ENCODE measurements around the gene ST8SIA6.
A peak's percentile ranks its signal among the peaks of the same experiment; 100 is the strongest.

The ST8SIA6 gene

DNA sequence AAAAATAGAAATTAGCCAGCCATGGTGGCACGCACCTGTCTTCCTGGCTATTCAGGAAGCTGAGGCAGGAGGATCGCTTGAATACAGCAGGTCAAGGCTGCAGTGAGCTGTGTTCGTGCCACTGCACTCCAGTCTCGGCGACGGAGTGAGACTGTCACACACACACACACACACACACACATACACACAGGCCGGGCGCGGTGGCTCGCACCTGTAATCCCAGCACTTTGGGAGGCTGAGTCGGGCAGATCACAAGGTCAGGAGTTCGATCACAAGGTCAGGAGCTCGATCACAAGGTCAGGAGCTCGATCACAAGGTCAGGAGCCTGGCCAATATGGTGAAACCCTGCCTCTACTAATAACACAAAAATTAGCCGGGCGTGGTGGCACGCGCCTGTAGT, 68.4 kb downstream of the ST8SIA6 start:
- no peak for DNase-seq (ENCODE audit: low read depth)

DNA sequence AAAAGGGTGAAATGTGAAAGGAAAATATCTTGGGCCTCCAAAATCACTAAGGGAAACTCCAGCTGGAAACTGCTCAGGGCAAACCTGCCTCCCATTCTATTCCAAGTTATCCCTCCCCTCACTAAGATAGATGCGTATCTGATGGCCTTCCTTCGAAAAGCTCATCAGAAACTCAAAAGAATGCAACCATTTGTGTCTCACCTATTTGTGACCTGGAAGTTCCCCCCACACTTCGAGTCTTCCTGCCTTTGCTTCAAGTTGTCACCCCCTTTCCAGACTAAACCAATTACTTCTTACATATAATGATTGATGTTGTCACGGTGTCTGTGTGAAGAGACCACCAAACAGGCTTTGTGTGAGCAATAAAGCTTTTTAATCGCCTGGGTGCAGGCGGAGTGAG, 69.3 kb downstream of the ST8SIA6 start:
- DNase-seq (ENCODE audit: low read depth) = no peak

DNA sequence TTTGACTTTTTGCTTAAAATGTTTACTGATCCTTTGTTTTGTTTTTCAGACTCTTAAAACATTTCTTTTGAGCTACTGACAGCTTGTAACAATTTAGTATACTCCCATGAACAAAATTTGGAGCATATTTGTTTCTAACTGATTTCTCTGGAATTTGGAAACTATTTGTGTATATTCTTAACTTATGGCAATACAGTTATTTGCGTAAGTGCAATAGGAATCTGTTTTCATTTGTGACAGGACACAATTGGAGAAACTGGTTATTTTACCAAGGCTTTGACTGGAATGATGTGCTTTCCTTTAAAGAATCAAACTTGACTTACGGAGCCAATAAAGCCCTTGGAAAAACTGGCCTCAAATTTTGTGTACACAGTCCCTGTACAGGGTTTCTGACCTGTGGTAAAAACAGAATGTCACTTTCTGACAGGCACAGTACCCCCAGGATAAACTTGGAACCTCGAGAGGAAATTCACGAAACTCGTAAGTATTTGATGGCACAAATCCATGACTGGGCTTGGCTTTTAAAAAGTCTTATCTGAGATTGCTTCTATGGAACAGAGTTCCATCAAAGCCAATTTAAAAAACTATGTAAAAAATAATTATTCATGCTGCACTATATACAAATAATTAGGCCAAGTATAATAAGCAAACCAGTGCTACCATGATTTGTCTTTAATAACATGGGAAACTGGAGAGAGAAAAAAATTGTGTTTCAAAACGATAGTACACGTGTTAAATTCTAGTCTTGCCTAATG, 70.4 kb downstream of the ST8SIA6 start:
- no peak for DNase-seq (ENCODE audit: low read depth)

GRCh38 chr10:17381502-17382142, 72.8 kb downstream of the ST8SIA6 start:
- no peak for DNase-seq (ENCODE audit: low read depth)

- no peak for DNase-seq (ENCODE audit: low read depth)
Observed at GRCh38 chr10:17380888-17381287, 73.5 kb downstream of the ST8SIA6 start.

DNA sequence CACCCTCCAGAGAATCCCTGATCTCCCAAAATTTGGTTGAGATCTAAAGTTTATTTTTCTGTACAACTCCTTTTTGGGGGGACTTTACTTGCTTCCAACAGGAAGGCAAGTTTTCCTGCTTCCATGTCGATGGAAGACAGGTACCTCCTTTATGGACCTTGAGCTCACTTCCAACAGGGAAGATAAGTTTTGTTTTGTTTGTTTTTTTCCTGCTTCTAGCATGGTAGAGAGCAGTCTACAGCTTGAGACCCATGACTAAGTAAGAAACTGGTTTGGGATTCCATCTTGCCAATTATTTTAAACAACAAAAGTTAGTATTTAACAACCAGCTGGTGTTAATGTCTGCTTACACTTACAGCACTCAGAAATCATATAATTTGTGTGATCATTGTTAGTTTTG, 74.4 kb downstream of the ST8SIA6 start:
- DNase-seq (ENCODE audit: low read depth) = no peak

- DNase-seq (ENCODE audit: low read depth) = no peak
Observed at GRCh38 chr10:17379151-17379690, 75.2 kb downstream of the ST8SIA6 start.

- DNase-seq (ENCODE audit: low read depth) = peak; percentile 7
Observed at GRCh38 chr10:17375936-17376584, 78.3 kb downstream of the ST8SIA6 start.

DNA sequence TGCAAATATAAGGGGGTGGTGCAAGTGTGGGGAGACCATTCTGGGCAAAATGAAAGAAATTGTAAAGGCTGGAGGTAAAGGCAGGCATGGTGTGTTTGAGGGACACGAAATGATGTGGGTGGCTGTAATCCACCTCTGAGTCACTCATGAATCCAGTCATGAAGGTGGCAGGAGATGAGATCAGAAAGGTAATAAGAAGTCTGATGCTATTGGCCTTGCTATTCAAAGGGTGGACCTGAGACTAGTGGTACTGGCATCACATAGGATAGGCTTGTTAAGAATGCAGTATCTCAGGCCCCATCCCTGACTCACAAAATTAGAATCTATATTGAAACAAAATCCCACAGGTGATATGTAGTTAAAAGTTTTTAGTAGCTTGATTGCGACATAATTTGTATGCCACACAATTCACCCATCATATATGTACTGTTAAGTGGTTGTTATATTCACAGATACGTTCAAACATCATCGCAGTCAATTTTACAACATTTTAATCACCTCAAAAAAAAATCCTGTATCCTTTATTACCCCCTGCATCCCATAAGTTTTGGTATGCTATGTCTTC, 85.6 kb downstream of the ST8SIA6 start:
- no peak for DNase-seq (ENCODE audit: low read depth)

DNA sequence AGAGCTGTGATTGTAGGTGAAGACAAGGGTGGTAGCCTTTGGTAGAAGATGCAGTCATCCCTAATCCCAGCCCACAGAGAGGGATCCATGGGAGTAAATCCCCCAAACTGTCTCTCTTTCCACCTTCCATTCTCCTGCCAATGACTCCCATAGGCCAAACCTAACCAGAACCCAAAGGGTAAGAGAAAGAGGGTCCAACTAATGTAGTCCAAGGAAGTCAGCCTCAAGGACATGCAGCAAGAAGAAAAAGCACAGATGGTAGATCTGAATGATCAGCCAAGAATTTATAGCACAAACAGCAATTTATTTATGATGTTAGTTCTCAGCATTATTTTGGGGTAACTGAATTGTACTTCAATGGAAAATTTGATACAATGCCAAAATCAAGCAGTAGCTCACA, 87.7 kb downstream of the ST8SIA6 start:
- no peak for DNase-seq (ENCODE audit: low read depth)

GRCh38 chr10:17365402-17365801, 89.0 kb downstream of the ST8SIA6 start:
- no peak for DNase-seq (ENCODE audit: low read depth)

DNA sequence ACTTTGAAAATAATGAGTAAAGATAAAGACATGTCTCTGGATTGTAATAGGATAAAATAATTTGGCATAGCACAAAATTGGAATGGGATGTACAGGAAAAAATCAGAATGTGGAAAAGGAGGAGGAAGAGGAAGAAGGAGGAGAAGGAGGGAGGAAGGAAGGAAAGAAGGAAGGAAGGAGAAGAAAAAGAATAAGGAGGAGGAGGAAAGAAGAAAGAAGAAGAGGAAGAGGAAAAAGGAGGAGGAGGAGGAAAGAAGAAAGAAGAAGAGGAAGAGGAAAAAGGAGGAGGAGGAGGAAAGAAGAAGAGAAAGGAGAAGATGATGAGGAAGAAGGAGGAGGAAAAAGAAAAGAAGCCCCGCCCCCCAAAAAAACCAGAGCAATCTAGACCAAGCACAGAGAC, 95.9 kb downstream of the ST8SIA6 start:
- DNase-seq (ENCODE audit: low read depth) = no peak

GRCh38 chr10:17357781-17358180, 96.6 kb downstream of the ST8SIA6 start:
- no peak for DNase-seq (ENCODE audit: low read depth)

GRCh38 chr10:17356820-17357219, 97.6 kb downstream of the ST8SIA6 start:
- no peak for DNase-seq (ENCODE audit: low read depth)

DNA sequence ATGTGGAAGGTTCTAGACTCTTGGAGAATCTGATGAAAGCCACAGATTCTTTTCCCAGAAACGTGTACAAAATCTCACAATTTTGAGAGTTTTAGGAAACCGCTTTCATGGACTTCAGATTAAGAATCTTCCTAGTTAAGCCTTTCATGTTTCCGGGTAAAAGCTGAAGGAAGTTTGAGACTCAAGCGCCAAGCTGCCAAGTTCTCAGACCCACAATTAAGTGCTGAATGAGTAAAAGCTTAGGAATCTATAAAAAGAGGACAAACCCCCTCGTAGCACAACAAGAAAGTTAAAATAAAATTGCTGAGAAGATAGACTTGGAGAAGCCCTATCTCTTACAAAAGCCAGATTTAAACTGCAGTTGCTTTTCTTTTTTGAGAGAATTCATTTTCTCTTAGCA, 99.6 kb downstream of the ST8SIA6 start:
- no peak for DNase-seq (ENCODE audit: low read depth)

GRCh38 chr10:17353568-17354300, 100.7 kb downstream of the ST8SIA6 start:
- DNase-seq (ENCODE audit: low read depth) = no peak

GRCh38 chr10:17352583-17352982, 101.8 kb downstream of the ST8SIA6 start:
- DNase-seq (ENCODE audit: low read depth) = no peak

DNA sequence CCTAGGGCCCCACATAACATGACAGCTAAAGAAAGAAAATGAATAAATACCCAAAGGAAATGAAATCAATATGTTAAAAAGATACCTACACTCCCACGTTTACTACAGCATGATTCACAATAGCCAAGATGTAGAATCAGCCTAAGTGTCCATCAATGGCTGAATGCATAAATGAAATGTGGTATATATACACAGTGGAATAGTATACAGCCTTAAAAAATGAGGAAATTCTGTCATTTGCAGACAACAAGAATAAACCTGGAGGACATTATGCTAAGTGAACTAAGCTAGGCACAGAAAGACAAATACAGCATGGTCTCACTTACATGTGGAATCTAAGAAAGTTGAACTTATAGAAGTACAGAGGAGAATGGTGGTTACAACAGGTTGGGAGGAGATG, 102.9 kb downstream of the ST8SIA6 start:
- no peak for DNase-seq (ENCODE audit: low read depth)

GRCh38 chr10:17349717-17350116, 104.7 kb downstream of the ST8SIA6 start:
- no peak for DNase-seq (ENCODE audit: low read depth)

GRCh38 chr10:17348501-17349349, 105.7 kb downstream of the ST8SIA6 start:
- no peak for DNase-seq (ENCODE audit: low read depth)

DNA sequence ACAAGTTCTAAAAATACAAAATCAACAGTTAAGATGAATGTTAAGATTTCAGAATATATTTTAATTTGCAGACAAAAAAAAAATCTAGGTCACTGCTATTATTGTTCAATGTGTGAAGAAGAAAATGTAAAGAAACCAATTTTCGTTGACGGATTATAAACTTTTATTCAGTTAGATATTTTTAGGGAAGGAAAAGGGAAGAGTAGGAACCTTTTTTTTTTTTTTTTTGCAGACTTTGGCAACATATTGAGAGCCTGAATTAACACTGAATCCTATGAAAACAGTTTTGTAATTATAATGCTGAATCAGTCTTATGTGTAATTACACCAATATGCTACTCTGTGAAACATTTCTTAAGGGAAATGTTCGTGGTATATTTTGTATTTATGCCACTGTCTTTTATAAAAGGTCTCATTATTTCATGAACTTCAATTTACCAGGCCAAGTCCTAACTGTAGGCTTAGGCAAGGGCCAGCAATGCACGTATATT, 106.3 kb downstream of the ST8SIA6 start:
- DNase-seq (ENCODE audit: low read depth) = no peak
